Right lobe of liver (tissue), 6 donors: ENCODE measurements around the gene SH3RF3. TPM values are rescaled to one million over a fixed set of nuclear protein-coding genes. Genes with fewer than 3 reads are reported as not detected.

ENCODE experiments used
- ATAC-seq, 4 donors: fragments of 200-7000 bp; cut with Tn5 transposase; one replicate each; pipeline ENCODE4 v1.9.1; 2020; ENCODE audit warnings: mild to moderate bottlenecking in 4 of 4, moderate library complexity in 4 of 4
- DNase-seq, 3 donors: peaks; one replicate each; pipeline ENCODE4 v3.0.0-alpha.2; 2020
- H3K27ac ChIP-seq, 3 donors: fragments of 200-600 bp; one replicate each; pipeline ENCODE4 v1.8.0; 2022
- H3K27me3 ChIP-seq, 2 donors: fragments of 200-600 bp; one replicate each; pipeline ENCODE4 v1.8.0; 2022
- H3K36me3 ChIP-seq, 4 donors: fragments of 200-600 bp; sonication (generic) in 1 of 4; one replicate each; pipeline versions ENCODE4 v1.5.1 to v1.8.0; 2017 to 2022; ENCODE audit warnings: control low read depth in 1 of 4
- H3K4me1 ChIP-seq, 4 donors: fragments of 200-600 bp; sonication (generic) in 1 of 4; one replicate each; pipeline versions ENCODE4 v1.5.1 to v1.8.0; 2017 to 2022; ENCODE audit warnings: control low read depth in 1 of 4
- H3K4me3 ChIP-seq, 3 donors: fragments of 200-600 bp; one replicate each; pipeline ENCODE4 v1.8.0; 2022
- H3K9me3 ChIP-seq, 4 donors: fragments of 200-600 bp; sonication (generic) in 1 of 4; one replicate each; pipeline versions ENCODE4 v1.5.1 to v1.8.0; 2017 to 2022; ENCODE audit warnings: control low read depth in 1 of 4
- CTCF ChIP-seq, 4 donors: fragments of 200-600 bp in 3 of 4; fragments of 450-650 bp in 1 of 4; IDR thresholded peaks; one replicate each; pipeline versions ENCODE4 v1.5.1 to v1.8.0; 2016 to 2022; ENCODE audit warnings: antibody characterized with exemption in 4 of 4, mild to moderate bottlenecking in 2 of 4
- POLR2A ChIP-seq: fragments of 450-650 bp; IDR thresholded peaks from one replicate; pipeline ENCODE4 v1.6.1; 2017; ENCODE audit warnings: antibody characterized with exemption, mild to moderate bottlenecking
- WGBS: methylation state at CpG from one replicate; pipeline ENCODE4 v1.1.6; 2018; ENCODE audit warnings: low coverage, low lambda C conversion rate; ENCODE audit not compliant: insufficient coverage; ENCODE audit errors: missing lambda C conversion rate; 5-methylcytosine and 5-hydroxymethylcytosine counted together
- intact Hi-C, 2 donors: fragments of 100-400 bp; cut with DNase I; formaldehyde crosslinking; loops; one replicate each; pipeline versions ENCODE4 v1.11.2 to v1.14.1; 2022
- total RNA-seq, 6 experiments: library from RNA; depleted of rRNA in 2 of 6; stranded (reverse); fragments of >200 nt in 2 of 6; fragmentation: NEBNext Ultra II Directional in 3 of 6; extraction: Animal tissue kit (Norgen Biotek cat#: 25700) in 3 of 6; gene quantifications; one replicate each; pipeline versions ENCODE4 v1.1.0 to v1.2.4, GENCODE V29; 2016 to 2023
- donor health status: DM: no; HTN: yes; CAD: no.
- donor health status: DM: no; HTN: no; CAD: no.
- donor health status: DM: no; HTN: no; CAD: no.
- donor health status: DM: no; HTN: yes; CAD: no.
- donor health status: DM: no; HTN: yes; CAD: no.

SH3RF3 gene
- total RNA-seq, 6 experiments from 2014 or later, result 0.68 to 1.6 (median 1.2) TPM

- no peaks in the 10 kb centered on the region for H3K36me3 ChIP-seq
- TF ChIP-seq POLR2A (no peak), CTCF (IDR thresholded peaks at IDR 0.05) (no peak)
- 65% methylated on average over 7 of the region's 7 CpGs for WGBS
- ATAC-seq (no peak), DNase-seq (no peak)
- no peak overlapping the region for H3K27ac ChIP-seq
- H3K9me3 ChIP-seq, result no peaks in the 10 kb centered on the region
- H3K4me1 ChIP-seq, result no peaks in the 10 kb centered on the region
- no peak overlapping the region for H3K4me3 ChIP-seq
- H3K27me3 ChIP-seq, result no peaks in the 10 kb centered on the region
- intact Hi-C loops, result no loop called here
Measured at GRCh38 chr2:109174626-109175349, 45.8 kb downstream of the SH3RF3 start.

GRCh38 chr2:109175350-109175678 lies 46.3 kb downstream of the SH3RF3 start:
- DNase-seq (no peak), ATAC-seq (no peak)
- H3K9me3 ChIP-seq, result no peaks in the 10 kb centered on the region
- no peak overlapping the region for H3K4me3 ChIP-seq
- WGBS, result 42% methylated on average over 3 of the region's 3 CpGs
- H3K4me1 ChIP-seq, result no peaks in the 10 kb centered on the region
- no peak overlapping the region for H3K27ac ChIP-seq
- no peaks in the 10 kb centered on the region for H3K36me3 ChIP-seq
- intact Hi-C loops, result no loop called here
- TF ChIP-seq POLR2A (no peak), CTCF (IDR thresholded peaks at IDR 0.05) (no peak)
- no peaks in the 10 kb centered on the region for H3K27me3 ChIP-seq

- H3K4me1 ChIP-seq, result no peaks in the 10 kb centered on the region
- ATAC-seq (no peak), DNase-seq (no peak)
- TF ChIP-seq CTCF (IDR thresholded peaks at IDR 0.05) (no peak), POLR2A (no peak)
- no peak overlapping the region for H3K27ac ChIP-seq
- intact Hi-C loops, result no loop called here
- no peaks in the 10 kb centered on the region for H3K36me3 ChIP-seq
- H3K9me3 ChIP-seq, result no peaks in the 10 kb centered on the region
- no peaks in the 10 kb centered on the region for H3K27me3 ChIP-seq
- 24% methylated on average over 2 of the region's 2 CpGs for WGBS
- H3K4me3 ChIP-seq, result no peak overlapping the region
Measured at GRCh38 chr2:109176928-109177327, 47.9 kb downstream of the SH3RF3 start.

GRCh38 chr2:109177635-109178034 lies 48.6 kb downstream of the SH3RF3 start:
- Histone ChIP-seq H3K27ac (no peak overlapping the region), H3K36me3 (no peaks in the 10 kb centered on the region), H3K27me3 (no peaks in the 10 kb centered on the region), H3K4me1 (no peaks in the 10 kb centered on the region), H3K9me3 (no peaks in the 10 kb centered on the region), H3K4me3 (no peak overlapping the region)
- no peak for DNase-seq
- intact Hi-C loops, result no loop called here
- ATAC-seq, result no peak
- TF ChIP-seq POLR2A (no peak), CTCF (IDR thresholded peaks at IDR 0.05) (no peak)

- H3K9me3 ChIP-seq, result no peaks in the 10 kb centered on the region
- H3K4me1 ChIP-seq, result no peaks in the 10 kb centered on the region
- no peak for TF ChIP-seq CTCF (IDR thresholded peaks at IDR 0.05)
- no peak for TF ChIP-seq POLR2A
- no peaks in the 10 kb centered on the region for H3K27me3 ChIP-seq
- no peak for ATAC-seq
- DNase-seq, result no peak
- no peak overlapping the region for H3K4me3 ChIP-seq
- no peak overlapping the region for H3K27ac ChIP-seq
- intact Hi-C loops, result no loop called here
- WGBS, result 42% methylated on average over 3 of the region's 3 CpGs
- no peaks in the 10 kb centered on the region for H3K36me3 ChIP-seq
Measured at GRCh38 chr2:109178968-109179367, 50.0 kb downstream of the SH3RF3 start.
